ENCODE data around the gene DMC1. TPM values are rescaled to one million over a fixed set of nuclear protein-coding genes. Genes with fewer than 3 reads are reported as not detected.

The DMC1 gene
- total RNA-seq, 4 donors from 2014 or later: 1.1 to 7.2 (median 5.2) TPM; not detected in 1

DNA sequence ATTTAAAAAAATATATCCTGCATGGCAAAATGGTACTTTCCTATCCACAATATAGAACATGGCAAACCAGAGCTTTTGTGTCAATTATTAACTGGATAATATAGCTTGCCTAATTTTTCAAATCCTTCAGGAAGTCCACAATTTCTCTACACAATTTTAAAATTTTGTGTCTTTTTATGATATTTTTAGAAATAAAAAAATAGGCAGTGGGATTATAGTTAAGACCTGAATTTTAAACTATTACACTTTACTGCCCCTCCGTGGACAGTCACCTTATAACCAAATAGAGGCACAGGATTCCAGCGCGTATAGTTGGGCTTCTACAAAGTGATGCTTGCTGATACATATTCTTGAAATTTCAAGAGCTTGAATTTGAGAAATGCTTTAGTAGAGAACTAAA, 2.1 kb upstream of the DMC1 start:
- intact Hi-C loops (cut with DNase I): no loop called here

DNA sequence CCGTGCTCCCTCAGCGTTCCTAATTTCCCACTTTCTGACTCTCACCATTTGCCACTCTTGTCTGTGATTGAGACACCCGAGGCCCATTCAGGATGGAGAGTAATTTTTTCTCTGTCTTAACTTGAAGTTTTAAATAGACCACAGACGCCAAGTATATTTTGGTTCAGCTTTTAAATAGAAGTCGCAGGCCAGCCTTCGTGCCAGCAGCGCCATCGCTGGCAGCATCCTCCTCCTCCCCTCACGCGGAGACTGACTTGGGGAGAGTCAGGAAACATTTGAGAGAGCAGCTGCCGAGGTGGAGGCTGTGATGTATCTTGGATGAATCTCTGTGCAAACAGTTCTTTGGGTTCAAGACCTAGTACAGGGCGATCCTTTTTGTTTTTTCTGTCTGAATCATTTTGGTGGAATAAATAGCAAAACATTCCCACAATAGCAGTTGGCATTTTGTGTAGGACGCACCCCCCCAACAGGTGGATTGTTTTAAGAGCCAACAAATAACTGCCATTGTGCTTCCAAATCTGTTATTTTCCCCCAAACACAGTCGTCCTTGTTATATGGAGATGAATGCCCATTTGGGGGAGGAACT, 889 bp upstream of the DMC1 start:
- no peaks in the 10 kb centered on the region for H3K36me3 ChIP-seq
- peaks cover 0 to 22% (median 13%) of the 10 kb centered on the region in 3 donors for H3K4me1 ChIP-seq
- peak overlapping the region; percentile 56 to 90 (median 85) for H3K27ac ChIP-seq
- TF ChIP-seq POLR2A (IDR thresholded peaks at IDR 0.05): no peak
- H3K9me3 ChIP-seq: no peaks in the 10 kb centered on the region
- 1 to 3% methylated on average over 7 to 14 of the region's 14 CpGs for WGBS, 2 donors
- DNase-seq: no peak
- peak overlapping the region; percentile 40 to 83 (median 65) for H3K4me3 ChIP-seq
- intact Hi-C loops (cut with DNase I): no loop called here
- H3K27me3 ChIP-seq: no peaks in the 10 kb centered on the region

More for the DNA sequence above, 2.1 kb upstream of the DMC1 start:
- H3K9me3 ChIP-seq: no peaks in the 10 kb centered on the region
- H3K27ac ChIP-seq: no peak overlapping the region
- no peak for TF ChIP-seq POLR2A (IDR thresholded peaks at IDR 0.05)
- TF ChIP-seq, protein P1, sequence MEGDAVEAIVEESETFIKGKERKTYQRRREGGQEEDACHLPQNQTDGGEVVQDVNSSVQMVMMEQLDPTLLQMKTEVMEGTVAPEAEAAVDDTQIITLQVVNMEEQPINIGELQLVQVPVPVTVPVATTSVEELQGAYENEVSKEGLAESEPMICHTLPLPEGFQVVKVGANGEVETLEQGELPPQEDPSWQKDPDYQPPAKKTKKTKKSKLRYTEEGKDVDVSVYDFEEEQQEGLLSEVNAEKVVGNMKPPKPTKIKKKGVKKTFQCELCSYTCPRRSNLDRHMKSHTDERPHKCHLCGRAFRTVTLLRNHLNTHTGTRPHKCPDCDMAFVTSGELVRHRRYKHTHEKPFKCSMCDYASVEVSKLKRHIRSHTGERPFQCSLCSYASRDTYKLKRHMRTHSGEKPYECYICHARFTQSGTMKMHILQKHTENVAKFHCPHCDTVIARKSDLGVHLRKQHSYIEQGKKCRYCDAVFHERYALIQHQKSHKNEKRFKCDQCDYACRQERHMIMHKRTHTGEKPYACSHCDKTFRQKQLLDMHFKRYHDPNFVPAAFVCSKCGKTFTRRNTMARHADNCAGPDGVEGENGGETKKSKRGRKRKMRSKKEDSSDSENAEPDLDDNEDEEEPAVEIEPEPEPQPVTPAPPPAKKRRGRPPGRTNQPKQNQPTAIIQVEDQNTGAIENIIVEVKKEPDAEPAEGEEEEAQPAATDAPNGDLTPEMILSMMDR (IDR thresholded peaks at IDR 0.05): peak; percentile 10 to 56 (median 46)
- no peaks in the 10 kb centered on the region for H3K36me3 ChIP-seq
- peaks cover 0 to 22% (median 13%) of the 10 kb centered on the region in 3 donors for H3K4me1 ChIP-seq
- DNase-seq: no peak
- H3K27me3 ChIP-seq: no peaks in the 10 kb centered on the region
- no peak overlapping the region for H3K4me3 ChIP-seq
- 0 to 9% methylated on average over 3 of the region's 3 CpGs for WGBS, 2 donors

DNA sequence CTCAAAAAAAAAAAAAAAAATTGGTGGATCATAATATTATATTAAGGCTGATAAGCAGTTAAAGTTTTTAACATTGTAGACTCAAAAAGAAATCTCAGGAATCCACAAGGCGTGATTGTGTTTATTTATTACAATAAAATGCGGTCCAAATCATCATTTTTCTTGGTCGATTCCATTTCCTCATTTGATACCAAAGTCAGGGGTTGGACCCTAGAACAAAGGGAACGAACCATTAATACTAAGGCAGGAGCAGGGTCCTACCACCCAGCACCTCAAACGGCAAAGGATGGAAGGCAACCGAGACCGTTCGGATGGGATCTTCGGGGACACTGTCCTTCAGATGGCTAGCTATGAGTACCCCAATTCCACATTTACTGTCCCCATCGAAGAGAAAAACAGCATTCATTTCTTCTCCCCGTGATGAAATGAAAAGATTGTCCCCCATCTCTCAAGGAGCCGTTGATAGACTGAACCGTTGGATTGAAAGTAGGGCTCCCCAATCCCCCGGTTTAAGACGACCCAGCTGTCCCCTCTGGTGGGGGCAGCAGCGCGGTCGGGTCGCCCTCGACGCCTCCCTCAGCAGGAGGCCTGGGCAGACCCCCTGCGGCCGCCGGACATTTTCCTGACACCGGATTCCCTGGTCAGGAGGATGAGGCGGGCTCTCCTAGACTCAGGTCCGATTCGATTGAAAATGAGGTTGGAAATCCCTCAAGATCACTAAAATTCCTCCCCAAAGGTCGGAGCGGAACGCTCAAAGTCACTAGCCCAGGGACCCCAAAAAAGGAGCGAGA, 607 bp downstream of the DMC1 start:
- DNase-seq: no peak
- peak overlapping the region; percentile 42 to 86 (median 72) for H3K27ac ChIP-seq
- no peak for TF ChIP-seq POLR2A (IDR thresholded peaks at IDR 0.05)
- TF ChIP-seq, protein P1 (IDR thresholded peaks at IDR 0.05): no peak

DNA sequence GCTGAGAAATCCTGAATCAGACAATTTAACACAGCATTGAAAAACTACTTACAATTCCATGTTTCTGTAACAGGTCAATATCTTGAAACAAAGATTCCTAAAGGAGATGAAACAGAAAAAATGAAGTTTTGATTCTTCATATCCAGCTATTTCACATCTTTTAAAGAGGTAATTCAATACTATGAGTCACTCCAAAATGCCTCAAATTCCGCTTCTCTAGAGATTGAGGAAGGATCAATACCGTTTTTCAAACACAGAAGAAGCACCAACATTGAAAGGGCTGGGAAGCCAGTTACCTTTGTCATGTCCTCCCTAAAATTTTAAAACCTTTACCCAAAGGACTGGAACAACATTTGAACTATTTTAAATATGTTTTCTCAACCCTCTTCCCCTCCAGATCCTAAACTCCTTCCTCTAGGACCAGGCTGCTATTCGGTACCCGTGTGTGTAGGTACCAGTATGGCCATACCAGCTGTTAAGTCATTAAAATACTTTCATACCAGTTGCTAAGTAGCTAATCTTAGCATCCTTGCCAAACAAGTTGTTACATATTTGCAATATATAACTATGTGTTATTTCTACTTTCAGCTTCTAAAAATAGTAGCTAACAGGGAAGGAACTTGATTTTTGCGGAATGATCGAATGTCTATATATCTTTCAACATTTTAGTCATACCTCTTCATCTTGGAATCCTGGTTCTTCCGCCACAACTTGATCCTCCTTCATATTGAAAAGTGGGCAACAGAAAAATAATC, 2.3 kb downstream of the DMC1 start:
- Histone ChIP-seq H3K4me1 (peaks cover 0 to 22% (median 13%) of the 10 kb centered on the region in 3 donors), H3K27me3 (no peaks in the 10 kb centered on the region), H3K27ac (no peak overlapping the region), H3K36me3 (no peaks in the 10 kb centered on the region), H3K9me3 (no peaks in the 10 kb centered on the region), H3K4me3 (no peak overlapping the region)
- intact Hi-C loops (cut with DNase I): loop anchor here (10.0 kb wide), 1 partner anchor 513 kb away; the partner anchor contains the start of gene PICK1
- TF ChIP-seq, protein P1 (IDR thresholded peaks at IDR 0.05): no peak
- no peak for TF ChIP-seq POLR2A (IDR thresholded peaks at IDR 0.05)
- WGBS, 2 donors: 51 to 63% methylated on average over 7 of the region's 7 CpGs
- no peak for DNase-seq

More for the DNA sequence above, 607 bp downstream of the DMC1 start:
- Histone ChIP-seq H3K36me3 (no peaks in the 10 kb centered on the region), H3K9me3 (no peaks in the 10 kb centered on the region), H3K4me3 (peak overlapping the region; percentile 40 to 83 (median 65)), H3K4me1 (peaks cover 0 to 22% (median 13%) of the 10 kb centered on the region in 3 donors), H3K27me3 (no peaks in the 10 kb centered on the region)
- WGBS, 2 donors: 46 to 47% methylated on average over 18 to 19 of the region's 32 CpGs
- intact Hi-C loops (cut with DNase I): loop anchor here (10.0 kb wide), 1 partner anchor 515 kb away; the partner anchor contains the start of gene PICK1

DNA sequence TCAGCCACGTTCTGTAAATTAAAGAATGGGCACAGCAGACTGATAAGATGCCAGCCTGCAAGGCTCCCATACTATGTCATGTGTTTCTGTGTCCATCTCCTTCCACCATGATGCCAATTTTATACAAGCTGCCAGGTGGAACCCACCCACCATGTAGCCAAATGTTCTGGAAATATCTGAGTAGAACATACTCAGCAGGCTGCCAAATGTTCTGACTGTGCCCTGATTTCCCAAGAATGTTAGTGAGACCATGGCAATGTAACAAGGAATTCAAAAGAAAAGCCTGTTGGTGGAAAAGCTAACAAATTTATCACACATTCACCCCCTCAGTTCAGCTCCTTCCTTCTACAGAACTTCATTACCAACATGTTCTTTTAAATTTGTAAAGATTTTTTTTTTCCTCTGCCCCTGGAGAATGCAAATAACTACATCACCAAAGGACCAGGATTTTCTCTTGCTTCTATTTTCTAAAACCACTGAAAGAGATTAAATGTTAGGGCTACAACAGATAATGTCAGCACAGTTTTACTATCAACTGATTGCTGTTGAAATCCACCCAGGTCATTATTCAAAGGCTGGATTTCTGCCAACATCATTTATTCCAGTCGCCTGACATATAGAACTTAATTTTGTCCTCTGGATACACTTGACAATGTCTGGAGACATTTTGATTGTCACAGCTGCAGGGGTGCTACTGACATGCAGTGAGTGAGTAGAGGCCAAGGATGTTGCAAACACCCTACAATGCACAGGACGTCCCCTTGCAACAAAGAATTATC, 3.1 kb downstream of the DMC1 start:
- Histone ChIP-seq H3K4me3 (no peak overlapping the region), H3K9me3 (no peaks in the 10 kb centered on the region), H3K4me1 (peaks cover 0 to 22% (median 13%) of the 10 kb centered on the region in 3 donors), H3K27ac (no peak overlapping the region), H3K36me3 (no peaks in the 10 kb centered on the region), H3K27me3 (no peaks in the 10 kb centered on the region)
- TF ChIP-seq, protein P1 (IDR thresholded peaks at IDR 0.05): no peak
- no peak for TF ChIP-seq POLR2A (IDR thresholded peaks at IDR 0.05)
- 64 to 67% methylated on average over 3 of the region's 3 CpGs for WGBS, 2 donors
- intact Hi-C loops (cut with DNase I): loop anchor here (10.0 kb wide), 1 partner anchor 512 kb away; the partner anchor contains the start of gene PICK1
- no peak for DNase-seq

Data from esophagus squamous epithelium (tissue), 5 donors.